Astrocyte (in vitro differentiated cells and primary cell): Measurements from ENCODE around the gene MSMO1. TPM values are rescaled to one million over a fixed set of nuclear protein-coding genes. Genes with fewer than 3 reads are reported as not detected.

Experiments
- DNase-seq: peaks from one replicate; pipeline ENCODE4 v3.0.0-alpha.2; 2010; ENCODE audit warnings: low read depth
- FAIRE-seq: peaks from 2 replicates; lab custom pipeline; 2011; peaks lifted over from hg19 to GRCh38; lab: Jason Lieb, UNC
- H2AFZ ChIP-seq: 2 replicates; pipeline ENCODE4 v1.6.0; 2012; ENCODE audit warnings: low read depth, low read length, inconsistent platforms
- H3K27ac ChIP-seq: 2 replicates; pipeline ENCODE4 v1.5.1; 2011; ENCODE audit warnings: low read depth, low read length, inconsistent platforms
- H3K27me3 ChIP-seq: 2 replicates; pipeline ENCODE4 v1.6.0; 2011; ENCODE audit warnings: low read length, inconsistent platforms; ENCODE audit not compliant: insufficient read depth
- H3K36me3 ChIP-seq: 2 replicates; pipeline ENCODE4 v1.5.1; 2011; ENCODE audit warnings: low read length, inconsistent platforms; ENCODE audit not compliant: insufficient read depth
- H3K4me1 ChIP-seq: 2 replicates; pipeline ENCODE4 v1.5.1; 2011; ENCODE audit warnings: low read length, inconsistent platforms; ENCODE audit not compliant: insufficient read depth
- H3K4me2 ChIP-seq: 2 replicates; pipeline ENCODE4 v1.6.0; 2012; ENCODE audit warnings: low read length, inconsistent platforms
- H3K4me3 ChIP-seq: 2 replicates; pipeline ENCODE4 v1.5.1; 2011; ENCODE audit warnings: low read depth, mild to moderate bottlenecking, low read length, inconsistent platforms; ENCODE audit not compliant: insufficient read depth
- H3K79me2 ChIP-seq: 2 replicates; pipeline ENCODE4 v1.6.0; 2012; ENCODE audit warnings: mild to moderate bottlenecking, low read length, inconsistent platforms; ENCODE audit not compliant: insufficient read depth
- H3K9ac ChIP-seq: 2 replicates; pipeline ENCODE4 v1.6.0; 2012; ENCODE audit warnings: mild to moderate bottlenecking, low read length, inconsistent platforms
- H3K9me3 ChIP-seq: 2 replicates; pipeline ENCODE4 v1.5.1; 2012; ENCODE audit warnings: low read depth, mild to moderate bottlenecking, low read length, inconsistent platforms; ENCODE audit not compliant: insufficient read depth
- H4K20me1 ChIP-seq: 2 replicates; pipeline ENCODE4 v1.6.0; 2012; ENCODE audit warnings: low read length, inconsistent platforms; ENCODE audit not compliant: insufficient read depth
- H3K27ac Mint-ChIP-seq: one replicate; pipeline ENCODE4 v1.8.0; 2021; ENCODE audit warnings: mild to moderate bottlenecking, mixed read lengths; ENCODE audit not compliant: unreplicated experiment
- H3K27me3 Mint-ChIP-seq: one replicate; pipeline ENCODE4 v1.8.0; 2021; ENCODE audit warnings: low read depth, mixed read lengths; ENCODE audit not compliant: unreplicated experiment
- H3K36me3 Mint-ChIP-seq: one replicate; pipeline ENCODE4 v1.8.0; 2021; ENCODE audit warnings: low read depth, mixed read lengths; ENCODE audit not compliant: unreplicated experiment
- H3K4me1 Mint-ChIP-seq: one replicate; pipeline ENCODE4 v1.8.0; 2021; ENCODE audit warnings: low read depth, mixed read lengths; ENCODE audit not compliant: unreplicated experiment
- H3K4me3 Mint-ChIP-seq: one replicate; pipeline ENCODE4 v1.8.0; 2021; ENCODE audit warnings: mild to moderate bottlenecking, moderate library complexity, mixed read lengths; ENCODE audit not compliant: unreplicated experiment
- H3K9me3 Mint-ChIP-seq: one replicate; pipeline ENCODE4 v1.8.0; 2021; ENCODE audit warnings: mild to moderate bottlenecking, mixed read lengths; ENCODE audit not compliant: unreplicated experiment
- CTCF ChIP-seq: IDR thresholded peaks from 2 replicates; pipeline ENCODE4 v1.5.1; 2011; ENCODE audit warnings: low read depth, mild to moderate bottlenecking, inconsistent platforms, low read length, moderate library complexity; ENCODE audit not compliant: insufficient read depth
- EZH2 ChIP-seq: IDR thresholded peaks from 2 replicates; pipeline ENCODE4 v1.6.1; 2012; ENCODE audit warnings: mild to moderate bottlenecking, low read length, inconsistent platforms; ENCODE audit not compliant: insufficient read depth
- total RNA-seq: library from RNA; stranded (reverse); gene quantifications from 2 replicates; pipeline ENCODE4 v1.2.1, GENCODE V29; 2021

Gene MSMO1
- total RNA-seq, 1 donor from 2014 or later, result 179 TPM

- Histone ChIP-seq H3K4me3 (no peak overlapping the region), H2AFZ (no peak overlapping the region), H3K27ac (no peak overlapping the region), H3K9me3 (no peaks in the 10 kb centered on the region), H3K36me3 (no peaks in the 10 kb centered on the region), H3K79me2 (no peaks in the 10 kb centered on the region), H4K20me1 (no peaks in the 10 kb centered on the region), H3K9ac (no peak overlapping the region), H3K27me3 (no peaks in the 10 kb centered on the region), H3K4me1 (no peaks in the 10 kb centered on the region), H3K4me2 (no peak overlapping the region)
- Mint-ChIP-seq H3K36me3 (peaks cover 7% of the 10 kb centered on the region), H3K4me1 (peaks cover 19% of the 10 kb centered on the region), H3K4me3 (no peak overlapping the region), H3K9me3 (no peaks in the 10 kb centered on the region), H3K27ac (no peak overlapping the region), H3K27me3 (no peaks in the 10 kb centered on the region)
- no peak for DNase-seq
- no peak for FAIRE-seq
- no peak for TF ChIP-seq CTCF
These were observed 29.8 kb upstream of the MSMO1 start for GRCh38 chr4:165297626-165298025.

GRCh38 chr4:165299399-165300060, 27.9 kb upstream of the MSMO1 start:
- no peak for TF ChIP-seq CTCF
- TF ChIP-seq EZH2, result no peak
- no peak overlapping the region for H3K9ac ChIP-seq

GRCh38 chr4:165301833-165302232, 25.6 kb upstream of the MSMO1 start:
- Histone ChIP-seq H3K9ac (no peak overlapping the region), H3K27me3 (no peaks in the 10 kb centered on the region), H3K4me3 (no peak overlapping the region), H3K4me2 (peak overlapping the region; percentile 74), H3K27ac (no peak overlapping the region), H3K4me1 (no peaks in the 10 kb centered on the region), H3K36me3 (no peaks in the 10 kb centered on the region), H2AFZ (no peak overlapping the region), H4K20me1 (no peaks in the 10 kb centered on the region), H3K9me3 (no peaks in the 10 kb centered on the region), H3K79me2 (no peaks in the 10 kb centered on the region)
- peak; percentile 24 for DNase-seq
- no peak for FAIRE-seq
- H3K4me3 Mint-ChIP-seq, result peak overlapping the region; percentile 60
- H3K27me3 Mint-ChIP-seq, result no peaks in the 10 kb centered on the region
- no peaks in the 10 kb centered on the region for H3K9me3 Mint-ChIP-seq
- TF ChIP-seq EZH2 (no peak), CTCF (no peak)
- H3K27ac Mint-ChIP-seq, result no peak overlapping the region
- peaks cover 2% of the 10 kb centered on the region for H3K36me3 Mint-ChIP-seq
- peaks cover 8% of the 10 kb centered on the region for H3K4me1 Mint-ChIP-seq

More at GRCh38 chr4:165299399-165300060, 27.9 kb upstream of the MSMO1 start:
- no peaks in the 10 kb centered on the region for H3K36me3 ChIP-seq
- Mint-ChIP-seq H3K4me1 (peaks cover 18% of the 10 kb centered on the region), H3K9me3 (no peaks in the 10 kb centered on the region), H3K4me3 (no peak overlapping the region), H3K27me3 (no peaks in the 10 kb centered on the region), H3K36me3 (peaks cover 7% of the 10 kb centered on the region), H3K27ac (no peak overlapping the region)
- no peaks in the 10 kb centered on the region for H3K79me2 ChIP-seq
- H3K27ac ChIP-seq, result no peak overlapping the region
- no peak overlapping the region for H3K4me3 ChIP-seq
- no peak for DNase-seq
- H3K4me2 ChIP-seq, result no peak overlapping the region
- no peaks in the 10 kb centered on the region for H3K9me3 ChIP-seq
- H4K20me1 ChIP-seq, result no peaks in the 10 kb centered on the region
- no peaks in the 10 kb centered on the region for H3K4me1 ChIP-seq
- FAIRE-seq, result no peak
- no peak overlapping the region for H2AFZ ChIP-seq
- no peaks in the 10 kb centered on the region for H3K27me3 ChIP-seq
